Esophagus muscularis mucosa (tissue), 3 donors: ENCODE data around the gene STON2.

Experiments
- POLR2AphosphoS5 ChIP-seq, 2 donors: sonication (generic); formaldehyde crosslinking; IDR thresholded peaks; one replicate each; pipeline ENCODE4 v1.6.1; 2017; ENCODE audit warnings: antibody characterized with exemption in 2 of 2
- TF ChIP-seq, protein P1 (sequence below), 3 experiments: fragments of 200-600 bp in 2 of 3; fragments of 450-650 bp in 1 of 3; sonication (generic) in 2 of 3; IDR thresholded peaks; one replicate each; pipeline ENCODE4 v1.5.1; 2017 to 2019; ENCODE audit warnings: antibody characterized with exemption in 3 of 3, mild to moderate bottlenecking in 2 of 3, moderate library complexity in 1 of 3

DNA sequence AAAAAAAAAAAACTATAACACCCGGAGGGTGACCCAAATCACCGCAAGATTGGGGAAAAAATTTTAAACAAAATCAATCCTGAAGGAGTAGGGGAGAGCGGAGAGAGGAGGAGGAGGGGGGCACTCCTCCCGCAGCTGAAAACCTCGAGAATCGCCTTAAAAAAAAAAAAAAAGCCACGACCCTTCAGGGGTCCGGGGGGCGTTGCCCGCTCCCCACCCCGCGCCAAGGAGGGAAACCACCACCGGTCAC lies 179.6 kb downstream of the STON2 start:
- TF ChIP-seq POLR2AphosphoS5 (IDR thresholded peaks at IDR 0.05): no peak
- TF ChIP-seq, protein P1, sequence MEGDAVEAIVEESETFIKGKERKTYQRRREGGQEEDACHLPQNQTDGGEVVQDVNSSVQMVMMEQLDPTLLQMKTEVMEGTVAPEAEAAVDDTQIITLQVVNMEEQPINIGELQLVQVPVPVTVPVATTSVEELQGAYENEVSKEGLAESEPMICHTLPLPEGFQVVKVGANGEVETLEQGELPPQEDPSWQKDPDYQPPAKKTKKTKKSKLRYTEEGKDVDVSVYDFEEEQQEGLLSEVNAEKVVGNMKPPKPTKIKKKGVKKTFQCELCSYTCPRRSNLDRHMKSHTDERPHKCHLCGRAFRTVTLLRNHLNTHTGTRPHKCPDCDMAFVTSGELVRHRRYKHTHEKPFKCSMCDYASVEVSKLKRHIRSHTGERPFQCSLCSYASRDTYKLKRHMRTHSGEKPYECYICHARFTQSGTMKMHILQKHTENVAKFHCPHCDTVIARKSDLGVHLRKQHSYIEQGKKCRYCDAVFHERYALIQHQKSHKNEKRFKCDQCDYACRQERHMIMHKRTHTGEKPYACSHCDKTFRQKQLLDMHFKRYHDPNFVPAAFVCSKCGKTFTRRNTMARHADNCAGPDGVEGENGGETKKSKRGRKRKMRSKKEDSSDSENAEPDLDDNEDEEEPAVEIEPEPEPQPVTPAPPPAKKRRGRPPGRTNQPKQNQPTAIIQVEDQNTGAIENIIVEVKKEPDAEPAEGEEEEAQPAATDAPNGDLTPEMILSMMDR (IDR thresholded peaks at IDR 0.05): no peak
